ENCODE measurements around the gene ACVR1B. TPM values are rescaled to one million over a fixed set of nuclear protein-coding genes. Genes with fewer than 3 reads are reported as not detected.

Gene ACVR1B
- polyA plus RNA-seq, 4 donors: 11.6 to 75.8 (median 21.4) TPM

DNA sequence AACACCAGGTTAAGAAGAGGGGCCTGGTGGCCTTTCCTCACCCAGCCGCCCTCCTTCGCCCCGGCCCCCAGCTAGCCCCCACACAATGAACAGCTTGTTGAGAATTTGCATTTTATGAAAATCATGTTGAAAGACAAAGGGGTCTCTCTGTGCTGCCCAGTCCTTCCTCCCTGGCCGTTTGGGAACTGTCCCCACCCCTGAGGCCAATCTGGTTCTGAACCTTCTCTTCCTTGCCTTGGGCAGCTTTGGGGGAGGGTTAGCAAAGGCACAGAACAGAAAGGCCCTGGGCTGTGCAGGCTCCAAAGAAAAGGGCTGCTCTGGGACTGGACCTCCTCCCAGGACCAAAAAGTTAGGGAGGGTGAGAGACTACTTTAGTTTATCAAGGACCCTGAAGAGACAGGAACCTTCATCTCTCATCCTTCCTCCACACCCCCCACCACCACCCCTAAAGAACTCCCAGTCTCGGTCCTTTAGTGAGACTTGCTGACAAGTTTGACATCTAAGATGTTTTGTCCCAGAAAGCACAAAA, 56.5 kb downstream of the ACVR1B start:
- H3K27me3 ChIP-seq (ENCODE audit: control insufficient read depth in 3 of 3, insufficient read depth in 3 of 3, low read length in 3 of 3): peaks cover 0 to 39% (median 0%) of the 10 kb centered on the region in 3 donors
- WGBS, 3 donors: 54 to 67% (median 56%) methylated on average over 5 of the region's 5 CpGs
- DNase-seq: no peak
- H3K4me3 ChIP-seq (ENCODE audit: low read depth in 1 of 3, low read length in 3 of 3): peak overlapping the region in 1 of 3 donors; percentile 58
- peaks cover 0 to 18% (median 0%) of the 10 kb centered on the region in 3 donors for H3K4me1 ChIP-seq (ENCODE audit: control insufficient read depth in 3 of 3, insufficient read depth in 2 of 3, low read depth in 1 of 3, low read length in 2 of 3)
- peaks cover 0 to 28% (median 0%) of the 10 kb centered on the region in 3 donors for H3K36me3 ChIP-seq (ENCODE audit: control insufficient read depth in 3 of 3, insufficient read depth in 2 of 3, low read depth in 1 of 3, low read length in 3 of 3)
- peaks cover 0 to 6% of the 10 kb centered on the region in 2 donors for H3K9me3 ChIP-seq (ENCODE audit: control insufficient read depth in 2 of 2, insufficient read depth in 1 of 2, low read depth in 1 of 2, low read length in 1 of 2)
- no peak for FAIRE-seq
- peak overlapping the region in 2 of 3 donors; percentile 7 to 84 for H3K27ac ChIP-seq (ENCODE audit: low read depth in 1 of 3, low read length in 2 of 3)

DNA sequence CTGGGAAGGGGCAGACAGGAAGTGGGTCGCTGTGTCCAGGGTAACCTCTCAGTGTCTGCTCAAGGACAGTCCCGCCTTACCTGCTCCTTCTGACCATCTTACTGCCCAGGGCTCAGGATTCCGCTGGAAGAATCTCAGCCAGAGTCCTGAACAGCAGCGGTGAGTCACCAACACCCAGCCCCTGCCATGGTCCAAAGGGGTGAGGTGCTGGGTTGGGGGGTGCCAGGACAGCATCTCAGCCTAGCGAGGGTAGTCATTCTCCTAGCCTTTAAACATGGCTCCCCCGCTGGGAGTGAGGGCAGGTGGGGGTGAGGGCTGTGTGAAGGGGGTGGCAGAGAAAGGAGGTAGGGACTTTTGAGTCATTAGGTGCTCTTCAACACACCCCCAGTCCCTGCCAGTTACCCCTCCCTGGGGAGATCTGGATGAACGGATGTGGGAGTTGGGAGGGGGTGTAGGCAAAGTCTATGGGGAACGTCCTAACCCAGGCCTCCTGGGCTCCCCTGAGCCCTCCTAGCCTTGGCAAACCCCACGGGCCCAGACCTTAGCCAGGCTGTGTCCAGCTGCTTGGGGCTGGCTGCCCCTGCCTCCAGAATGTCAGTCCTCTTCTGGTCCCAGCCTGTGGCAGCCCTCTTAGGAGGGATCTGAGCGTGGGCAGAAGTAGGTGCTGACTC, 57.7 kb downstream of the ACVR1B start:
- peaks cover 0 to 46% (median 0%) of the 10 kb centered on the region in 3 donors for H3K27me3 ChIP-seq (ENCODE audit: control insufficient read depth in 3 of 3, insufficient read depth in 3 of 3, low read length in 3 of 3)
- H3K4me1 ChIP-seq (ENCODE audit: control insufficient read depth in 3 of 3, insufficient read depth in 2 of 3, low read depth in 1 of 3, low read length in 2 of 3): peaks cover 0 to 18% (median 0%) of the 10 kb centered on the region in 3 donors
- H3K4me3 ChIP-seq (ENCODE audit: low read depth in 1 of 3, low read length in 3 of 3): no peak overlapping the region
- H3K36me3 ChIP-seq (ENCODE audit: control insufficient read depth in 3 of 3, insufficient read depth in 2 of 3, low read depth in 1 of 3, low read length in 3 of 3): peaks cover 0 to 36% (median 0%) of the 10 kb centered on the region in 3 donors
- WGBS, 3 donors: 72 to 83% (median 74%) methylated on average over 10 of the region's 10 CpGs
- H3K9me3 ChIP-seq (ENCODE audit: control insufficient read depth in 2 of 2, insufficient read depth in 1 of 2, low read depth in 1 of 2, low read length in 1 of 2): peaks cover 0 to 6% of the 10 kb centered on the region in 2 donors
- DNase-seq (no peak), FAIRE-seq (no peak)
- peak overlapping the region in 2 of 3 donors; percentile 82 to 84 for H3K27ac ChIP-seq (ENCODE audit: low read depth in 1 of 3, low read length in 2 of 3)

GRCh38 chr12:52010152-52010622, 58.7 kb downstream of the ACVR1B start:
- no peak overlapping the region for H3K4me3 ChIP-seq (ENCODE audit: low read depth in 1 of 3, low read length in 3 of 3)
- 45 to 69% (median 62%) methylated on average over 11 of the region's 11 CpGs for WGBS, 3 donors
- FAIRE-seq: no peak

GRCh38 chr12:52010692-52011601, 59.4 kb downstream of the ACVR1B start:
- 53 to 67% (median 56%) methylated on average over 8 of the region's 8 CpGs for WGBS, 3 donors
- no peak for DNase-seq
- no peak for FAIRE-seq

More at GRCh38 chr12:52010152-52010622, 58.7 kb downstream of the ACVR1B start:
- DNase-seq: peak in 1 of 2 donors; percentile 59
- peak overlapping the region in 2 of 3 donors; percentile 76 to 82 for H3K27ac ChIP-seq (ENCODE audit: low read depth in 1 of 3, low read length in 2 of 3)
- H3K9me3 ChIP-seq (ENCODE audit: control insufficient read depth in 2 of 2, insufficient read depth in 1 of 2, low read depth in 1 of 2, low read length in 1 of 2): peaks cover 0 to 6% of the 10 kb centered on the region in 2 donors
- peaks cover 0 to 51% (median 0%) of the 10 kb centered on the region in 3 donors for H3K27me3 ChIP-seq (ENCODE audit: control insufficient read depth in 3 of 3, insufficient read depth in 3 of 3, low read length in 3 of 3)
- H3K36me3 ChIP-seq (ENCODE audit: control insufficient read depth in 3 of 3, insufficient read depth in 2 of 3, low read depth in 1 of 3, low read length in 3 of 3): peaks cover 0 to 38% (median 0%) of the 10 kb centered on the region in 3 donors
- H3K4me1 ChIP-seq (ENCODE audit: control insufficient read depth in 3 of 3, insufficient read depth in 2 of 3, low read depth in 1 of 3, low read length in 2 of 3): peaks cover 0 to 20% (median 0%) of the 10 kb centered on the region in 3 donors

DNA sequence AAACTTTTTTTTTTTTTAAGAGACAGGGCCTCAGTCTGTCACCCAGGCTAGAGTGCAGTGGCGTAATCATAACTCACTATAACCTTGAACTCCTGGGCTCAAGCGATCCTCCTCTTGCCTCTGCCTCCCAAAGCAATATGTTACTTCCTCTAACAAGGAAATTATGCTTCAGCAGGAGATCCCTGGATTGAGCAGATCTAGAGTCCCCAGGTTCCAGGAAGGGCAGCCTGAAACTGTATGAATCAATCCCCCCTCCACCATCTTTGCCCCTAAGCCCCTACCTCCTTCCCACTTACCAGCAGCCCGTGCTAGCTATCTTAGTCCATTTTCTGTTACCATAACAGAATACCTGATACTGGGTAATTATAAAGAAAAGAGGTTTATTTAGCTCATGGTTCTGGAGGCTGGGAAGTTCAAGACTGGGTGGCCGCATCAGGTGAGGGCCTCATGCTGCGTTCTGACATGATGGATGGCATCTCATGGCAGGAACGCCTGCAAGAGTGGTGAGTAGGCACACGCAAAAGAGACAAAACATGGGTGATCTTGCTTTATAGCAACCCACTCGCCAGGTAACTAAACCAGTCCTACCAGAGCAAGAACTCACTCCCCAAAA, 60.2 kb downstream of the ACVR1B start:
- H3K36me3 ChIP-seq (ENCODE audit: control insufficient read depth in 3 of 3, insufficient read depth in 2 of 3, low read depth in 1 of 3, low read length in 3 of 3): peaks cover 0 to 47% (median 0%) of the 10 kb centered on the region in 3 donors
- H3K4me1 ChIP-seq (ENCODE audit: control insufficient read depth in 3 of 3, insufficient read depth in 2 of 3, low read depth in 1 of 3, low read length in 2 of 3): peaks cover 0 to 20% (median 0%) of the 10 kb centered on the region in 3 donors
- no peak for FAIRE-seq
- H3K9me3 ChIP-seq (ENCODE audit: control insufficient read depth in 2 of 2, insufficient read depth in 1 of 2, low read depth in 1 of 2, low read length in 1 of 2): peaks cover 0 to 6% of the 10 kb centered on the region in 2 donors
- peaks cover 0 to 45% (median 0%) of the 10 kb centered on the region in 3 donors for H3K27me3 ChIP-seq (ENCODE audit: control insufficient read depth in 3 of 3, insufficient read depth in 3 of 3, low read length in 3 of 3)
- no peak for DNase-seq
- WGBS, 3 donors: 94 to 96% (median 94%) methylated on average over 8 of the region's 8 CpGs
- peak overlapping the region in 1 of 3 donors; percentile 8 for H3K27ac ChIP-seq (ENCODE audit: low read depth in 1 of 3, low read length in 2 of 3)
- no peak overlapping the region for H3K4me3 ChIP-seq (ENCODE audit: low read depth in 1 of 3, low read length in 3 of 3)

More at GRCh38 chr12:52010692-52011601, 59.4 kb downstream of the ACVR1B start:
- H3K27ac ChIP-seq (ENCODE audit: low read depth in 1 of 3, low read length in 2 of 3): peak overlapping the region in 2 of 3 donors; percentile 76 to 82
- H3K27me3 ChIP-seq (ENCODE audit: control insufficient read depth in 3 of 3, insufficient read depth in 3 of 3, low read length in 3 of 3): peaks cover 0 to 51% (median 0%) of the 10 kb centered on the region in 3 donors
- peaks cover 0 to 20% (median 0%) of the 10 kb centered on the region in 3 donors for H3K4me1 ChIP-seq (ENCODE audit: control insufficient read depth in 3 of 3, insufficient read depth in 2 of 3, low read depth in 1 of 3, low read length in 2 of 3)
- peaks cover 0 to 6% of the 10 kb centered on the region in 2 donors for H3K9me3 ChIP-seq (ENCODE audit: control insufficient read depth in 2 of 2, insufficient read depth in 1 of 2, low read depth in 1 of 2, low read length in 1 of 2)
- peaks cover 0 to 46% (median 0%) of the 10 kb centered on the region in 3 donors for H3K36me3 ChIP-seq (ENCODE audit: control insufficient read depth in 3 of 3, insufficient read depth in 2 of 3, low read depth in 1 of 3, low read length in 3 of 3)
- H3K4me3 ChIP-seq (ENCODE audit: low read depth in 1 of 3, low read length in 3 of 3): no peak overlapping the region

GRCh38 chr12:52013626-52014310, 62.3 kb downstream of the ACVR1B start:
- no peak overlapping the region for H3K27ac ChIP-seq (ENCODE audit: low read depth in 1 of 3, low read length in 2 of 3)
- H3K4me1 ChIP-seq (ENCODE audit: control insufficient read depth in 3 of 3, insufficient read depth in 2 of 3, low read depth in 1 of 3, low read length in 2 of 3): peaks cover 0 to 20% (median 0%) of the 10 kb centered on the region in 3 donors
- peaks cover 0 to 43% (median 0%) of the 10 kb centered on the region in 3 donors for H3K36me3 ChIP-seq (ENCODE audit: control insufficient read depth in 3 of 3, insufficient read depth in 2 of 3, low read depth in 1 of 3, low read length in 3 of 3)
- DNase-seq (no peak), FAIRE-seq (no peak)
- no peak overlapping the region for H3K4me3 ChIP-seq (ENCODE audit: low read depth in 1 of 3, low read length in 3 of 3)
- WGBS, 3 donors: 73 to 88% (median 78%) methylated on average over 16 of the region's 16 CpGs
- H3K9me3 ChIP-seq (ENCODE audit: control insufficient read depth in 2 of 2, insufficient read depth in 1 of 2, low read depth in 1 of 2, low read length in 1 of 2): peaks cover 0 to 6% of the 10 kb centered on the region in 2 donors
- peaks cover 0 to 25% (median 0%) of the 10 kb centered on the region in 3 donors for H3K27me3 ChIP-seq (ENCODE audit: control insufficient read depth in 3 of 3, insufficient read depth in 3 of 3, low read length in 3 of 3)

Measured in small intestine (tissue), 7 donors.